Measurements from ENCODE around the gene EFTUD2. TPM values are rescaled to one million over a fixed set of nuclear protein-coding genes. Genes with fewer than 3 reads are reported as not detected.

EFTUD2 gene
- total and polyA plus RNA-seq, 9 of the 15 experiments (the other 6 are each of a cell fraction or from before 2014, with no cell fraction given): 65.8 to 362 (median 218) TPM

DNA sequence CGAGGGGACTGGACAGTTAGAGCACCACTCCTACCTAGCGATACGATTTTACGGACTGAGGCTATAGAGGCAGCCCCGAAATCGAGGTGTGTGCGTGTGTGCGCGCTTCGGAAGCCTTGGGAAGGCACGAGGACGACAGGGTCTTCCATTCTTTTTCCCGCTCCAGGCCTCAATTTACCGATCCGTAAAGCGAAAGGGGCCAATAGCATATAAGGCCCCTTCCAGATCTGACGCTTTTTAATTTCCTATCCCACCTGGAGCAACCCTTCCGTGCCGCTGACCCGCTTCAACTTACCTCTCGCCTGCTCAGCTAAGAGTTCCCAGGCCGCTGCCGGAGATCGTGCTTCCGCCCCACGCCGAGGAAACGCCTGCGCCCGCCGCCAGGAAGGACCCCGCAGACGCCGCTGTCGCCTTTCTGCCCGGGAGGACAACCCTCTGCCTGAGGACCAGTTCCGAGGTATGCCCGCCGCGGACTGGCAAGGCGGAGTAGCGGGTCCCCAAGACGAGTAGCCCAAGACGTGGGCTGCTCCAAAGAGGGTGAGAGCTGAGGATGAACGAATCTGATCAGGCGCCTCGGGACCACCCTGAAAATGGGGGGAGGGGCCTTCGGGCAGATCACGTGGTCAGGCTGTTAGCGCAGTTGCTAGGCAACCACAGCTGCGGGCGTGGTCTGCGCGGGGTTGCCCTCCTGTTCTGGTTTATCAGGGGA, at the start of gene EFTUD2 (continued):
- TF ChIP-seq, protein P1, sequence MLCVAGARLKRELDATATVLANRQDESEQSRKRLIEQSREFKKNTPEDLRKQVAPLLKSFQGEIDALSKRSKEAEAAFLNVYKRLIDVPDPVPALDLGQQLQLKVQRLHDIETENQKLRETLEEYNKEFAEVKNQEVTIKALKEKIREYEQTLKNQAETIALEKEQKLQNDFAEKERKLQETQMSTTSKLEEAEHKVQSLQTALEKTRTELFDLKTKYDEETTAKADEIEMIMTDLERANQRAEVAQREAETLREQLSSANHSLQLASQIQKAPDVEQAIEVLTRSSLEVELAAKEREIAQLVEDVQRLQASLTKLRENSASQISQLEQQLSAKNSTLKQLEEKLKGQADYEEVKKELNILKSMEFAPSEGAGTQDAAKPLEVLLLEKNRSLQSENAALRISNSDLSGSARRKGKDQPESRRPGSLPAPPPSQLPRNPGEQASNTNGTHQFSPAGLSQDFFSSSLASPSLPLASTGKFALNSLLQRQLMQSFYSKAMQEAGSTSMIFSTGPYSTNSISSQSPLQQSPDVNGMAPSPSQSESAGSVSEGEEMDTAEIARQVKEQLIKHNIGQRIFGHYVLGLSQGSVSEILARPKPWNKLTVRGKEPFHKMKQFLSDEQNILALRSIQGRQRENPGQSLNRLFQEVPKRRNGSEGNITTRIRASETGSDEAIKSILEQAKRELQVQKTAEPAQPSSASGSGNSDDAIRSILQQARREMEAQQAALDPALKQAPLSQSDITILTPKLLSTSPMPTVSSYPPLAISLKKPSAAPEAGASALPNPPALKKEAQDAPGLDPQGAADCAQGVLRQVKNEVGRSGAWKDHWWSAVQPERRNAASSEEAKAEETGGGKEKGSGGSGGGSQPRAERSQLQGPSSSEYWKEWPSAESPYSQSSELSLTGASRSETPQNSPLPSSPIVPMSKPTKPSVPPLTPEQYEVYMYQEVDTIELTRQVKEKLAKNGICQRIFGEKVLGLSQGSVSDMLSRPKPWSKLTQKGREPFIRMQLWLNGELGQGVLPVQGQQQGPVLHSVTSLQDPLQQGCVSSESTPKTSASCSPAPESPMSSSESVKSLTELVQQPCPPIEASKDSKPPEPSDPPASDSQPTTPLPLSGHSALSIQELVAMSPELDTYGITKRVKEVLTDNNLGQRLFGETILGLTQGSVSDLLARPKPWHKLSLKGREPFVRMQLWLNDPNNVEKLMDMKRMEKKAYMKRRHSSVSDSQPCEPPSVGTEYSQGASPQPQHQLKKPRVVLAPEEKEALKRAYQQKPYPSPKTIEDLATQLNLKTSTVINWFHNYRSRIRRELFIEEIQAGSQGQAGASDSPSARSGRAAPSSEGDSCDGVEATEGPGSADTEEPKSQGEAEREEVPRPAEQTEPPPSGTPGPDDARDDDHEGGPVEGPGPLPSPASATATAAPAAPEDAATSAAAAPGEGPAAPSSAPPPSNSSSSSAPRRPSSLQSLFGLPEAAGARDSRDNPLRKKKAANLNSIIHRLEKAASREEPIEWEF (CRISPR knock-in tag; IDR thresholded peaks at IDR 0.05): no peak
- TF ChIP-seq YBX1 (IDR thresholded peaks at IDR 0.05) (no peak), KAT2B (IDR thresholded peaks at IDR 0.05; ENCODE audit: low read depth, low read length) (no peak), ZFP1 (CRISPR knock-in tag; IDR thresholded peaks at IDR 0.05) (no peak), ZNF77 (CRISPR knock-in tag; IDR thresholded peaks at IDR 0.05) (no peak), ATF2 (CRISPR knock-in tag; IDR thresholded peaks at IDR 0.05) (no peak), ZNF133 (CRISPR knock-in tag; IDR thresholded peaks at IDR 0.05) (no peak), ZC3H11A (IDR thresholded peaks at IDR 0.05; ENCODE audit: low read depth, low read length) (no peak), ZNF707 (CRISPR knock-in tag; conservative IDR thresholded peaks at IDR 0.05) (no peak), HIVEP1 (CRISPR knock-in tag; IDR thresholded peaks at IDR 0.05) (no peak), SRSF9 (IDR thresholded peaks at IDR 0.05; ENCODE audit: borderline replicate concordance, low read depth, low read length) (no peak), GABPA (tag; conservative IDR thresholded peaks at IDR 0.05; ENCODE audit: low read depth) (peak; percentile 85), TCFL5 (CRISPR knock-in tag; conservative IDR thresholded peaks at IDR 0.05) (no peak), ZFPM2 (CRISPR knock-in tag; IDR thresholded peaks at IDR 0.05) (no peak), FOXA3 (CRISPR knock-in tag; conservative IDR thresholded peaks at IDR 0.05 in 1 of 2, IDR thresholded peaks at IDR 0.05 in 1 of 2) (peak in 1 of 2 experiments; percentile 72; a peak in 1 of 4 replicates), ARID4B (CRISPR knock-in tag; IDR thresholded peaks at IDR 0.05) (peak; percentile 99), NCOA2 (IDR thresholded peaks at IDR 0.05; ENCODE audit: partially characterized antibody in 2 of 2) (peak in 1 of 2 experiments; percentile 99)

Data from K562 (cell line).